Measurements from ENCODE around the gene MEF2A.

MEF2A gene

DNA sequence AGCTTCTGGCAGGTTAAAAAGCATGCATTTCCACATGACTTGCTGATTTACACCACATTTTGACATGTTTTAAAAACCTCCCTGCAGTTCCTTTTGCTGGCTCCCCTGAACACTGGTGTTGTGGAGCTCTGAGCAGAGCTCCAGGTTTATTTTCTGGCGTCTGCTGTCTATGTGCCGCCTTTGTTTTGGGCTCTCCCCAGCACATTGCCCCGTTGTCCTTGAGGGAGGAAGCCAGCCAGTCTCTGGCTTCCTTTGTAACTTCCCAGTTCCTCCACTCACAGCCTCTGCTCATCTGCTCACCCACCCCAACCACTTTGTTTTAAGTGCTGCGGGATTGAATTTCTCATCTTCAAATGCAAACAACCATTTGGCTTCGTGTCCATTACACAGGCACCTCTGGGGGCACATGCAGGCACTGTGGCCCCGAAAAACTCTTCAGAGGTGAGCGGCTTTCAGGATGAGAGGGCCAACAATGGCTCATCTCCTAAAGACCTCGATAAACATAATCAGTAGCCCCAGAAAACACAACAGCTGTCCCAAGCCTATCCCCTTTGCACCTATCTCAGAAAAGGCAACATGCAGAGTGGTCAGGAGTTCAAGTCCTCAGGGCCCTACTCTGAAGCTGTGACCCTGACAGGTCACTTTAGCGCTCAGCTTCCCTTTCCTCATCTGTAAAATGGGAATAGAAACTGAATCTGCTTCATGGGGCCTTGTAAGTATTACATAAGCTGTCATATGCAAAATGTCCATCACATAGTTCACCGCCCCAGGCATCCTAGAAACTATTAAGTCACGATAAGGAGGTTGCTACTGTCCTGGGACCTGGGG, 1.3 kb upstream of the MEF2A start:
- peak in 1 of 2 donors; percentile 64 for DNase-seq

DNA sequence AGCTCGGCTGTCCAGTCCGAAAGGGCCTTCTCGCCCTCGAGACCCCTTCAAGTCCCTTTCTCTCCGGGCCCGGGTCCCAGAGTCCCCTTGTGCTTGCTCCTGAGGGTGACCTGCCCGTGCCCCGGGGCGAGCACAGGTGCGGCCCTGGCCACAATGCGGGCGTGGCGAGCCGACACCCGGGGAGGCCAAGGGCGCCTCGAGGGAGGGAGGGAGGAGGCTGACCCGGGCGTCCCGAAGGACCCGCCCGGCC, 810 bp upstream of the MEF2A start:
- no peak for DNase-seq

DNA sequence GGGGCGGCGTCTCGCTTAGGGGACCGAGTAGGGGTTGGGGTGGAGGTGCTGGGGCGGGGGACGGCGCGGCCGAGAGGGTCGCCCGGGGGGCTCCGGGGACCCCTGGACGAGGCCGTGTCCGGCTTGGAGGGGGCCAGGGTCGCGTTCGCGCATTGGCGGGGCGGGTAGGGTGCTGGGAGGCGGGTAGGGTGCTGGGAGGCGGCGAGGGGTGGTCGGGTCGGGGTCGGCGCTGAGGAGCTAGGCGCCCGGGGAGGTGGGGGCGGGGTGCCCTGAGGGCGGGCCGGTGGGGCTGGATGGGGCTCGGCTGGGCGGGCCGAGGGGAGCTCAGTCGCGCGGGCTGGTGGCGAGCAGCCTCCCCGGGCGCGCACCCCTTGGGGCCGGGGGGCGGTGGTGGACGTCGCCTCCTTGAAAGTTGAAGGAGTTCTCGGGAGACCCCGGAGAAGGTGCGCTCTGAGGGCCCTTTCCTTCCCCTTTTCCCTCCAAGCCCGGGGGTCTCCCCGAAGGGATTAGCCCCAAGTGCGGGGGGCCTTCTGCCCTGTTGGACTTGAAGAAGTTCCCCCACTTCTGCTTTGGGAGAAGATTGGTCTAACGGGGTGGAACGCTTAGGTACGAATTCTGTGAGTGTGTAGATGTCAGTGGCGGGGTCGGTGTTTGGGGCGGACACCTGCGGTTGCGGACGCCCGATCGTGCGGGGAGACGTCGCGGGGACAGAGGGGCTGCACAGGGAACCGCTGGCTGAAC, 543 bp downstream of the MEF2A start:
- DNase-seq: peak; percentile 15 to 42

DNA sequence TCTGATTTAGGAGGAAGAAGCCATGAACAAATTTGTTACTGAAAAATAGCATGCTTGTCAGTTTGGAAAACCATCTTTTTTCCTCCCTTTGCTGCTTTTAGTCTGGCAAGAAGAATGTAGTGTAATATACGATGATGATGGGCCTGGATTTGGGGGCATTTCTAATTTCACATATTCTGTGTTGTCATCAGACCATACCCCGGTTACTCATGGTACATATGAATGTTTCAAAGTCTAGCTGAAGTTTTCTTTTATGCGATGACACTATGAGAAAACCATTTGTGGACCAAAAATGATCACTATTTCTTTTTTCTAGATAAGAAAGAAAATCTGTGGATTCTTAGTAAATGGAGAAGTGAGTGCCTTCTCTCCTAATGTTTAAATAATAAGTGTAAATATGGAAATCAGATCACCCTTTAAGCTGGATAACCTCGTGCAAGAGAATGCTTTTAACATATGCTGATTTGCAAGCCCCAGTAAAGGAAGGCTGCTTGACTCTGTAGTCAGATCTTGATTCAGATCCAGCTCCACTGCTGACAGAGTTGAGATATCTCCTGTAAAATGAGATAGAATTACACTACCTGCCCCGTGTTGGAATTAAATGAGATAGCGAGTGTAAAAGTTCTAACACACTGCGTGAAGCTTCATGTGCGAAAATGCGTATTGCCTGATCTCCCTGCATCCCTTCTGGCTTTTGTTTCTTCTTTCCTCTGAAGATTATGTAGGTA, 3.0 kb downstream of the MEF2A start:
- DNase-seq: no peak

DNA sequence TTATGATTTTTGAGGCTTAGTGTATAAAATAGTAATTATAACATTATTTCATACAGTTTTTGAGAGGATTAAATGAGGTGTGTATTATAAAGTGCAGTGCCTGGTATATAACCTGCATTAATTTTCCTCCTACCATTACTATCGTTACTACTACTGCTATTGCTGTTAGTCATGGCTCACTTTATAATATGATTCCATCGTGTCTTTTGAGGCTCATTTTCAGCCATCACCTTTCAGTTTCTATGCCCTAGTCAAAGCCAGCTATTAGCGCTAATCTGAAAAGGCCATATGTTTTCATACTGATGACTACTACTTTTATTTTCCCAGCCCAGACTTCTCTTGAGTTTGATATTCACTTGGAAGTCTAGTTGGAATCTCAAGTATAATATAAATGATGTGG, 5.5 kb downstream of the MEF2A start:
- DNase-seq: no peak

DNA sequence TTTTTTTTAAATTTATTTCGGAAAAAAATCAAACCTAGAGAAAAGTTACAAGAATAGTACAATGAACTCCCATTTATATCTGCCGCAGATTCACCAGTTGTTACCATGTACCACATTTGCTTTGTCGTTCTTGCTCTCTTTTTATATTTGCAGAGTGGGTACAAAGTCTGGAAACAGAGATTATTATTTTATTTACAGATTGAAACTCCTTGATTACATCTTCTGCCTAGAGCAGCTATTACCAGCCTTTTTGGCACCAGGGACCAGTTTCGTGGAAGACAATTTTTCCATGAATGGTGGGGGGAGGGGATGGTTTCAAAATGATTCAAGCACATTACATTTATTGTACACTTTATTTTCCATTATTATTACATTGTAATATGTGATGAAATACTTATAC, 8.3 kb downstream of the MEF2A start:
- no peak for DNase-seq

DNA sequence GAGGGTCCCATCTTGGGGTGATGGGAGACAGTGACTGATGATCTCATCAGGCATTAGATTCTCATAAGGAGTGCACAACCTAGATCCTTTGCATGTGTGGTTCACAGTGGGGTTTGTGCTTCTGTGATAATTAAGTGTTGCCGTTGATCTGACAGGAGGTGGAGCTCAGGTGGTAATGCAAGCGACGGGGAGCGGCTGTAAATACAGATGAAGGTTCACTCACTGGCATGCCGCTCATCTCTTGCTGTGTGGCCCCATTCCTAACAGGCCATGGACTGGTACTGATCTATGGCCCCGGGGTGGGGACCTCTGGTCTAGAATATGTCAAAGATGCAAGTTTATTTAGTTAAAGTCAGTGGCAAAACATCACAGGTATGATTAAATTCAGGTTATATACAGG, 8.7 kb downstream of the MEF2A start:
- DNase-seq: no peak

DNA sequence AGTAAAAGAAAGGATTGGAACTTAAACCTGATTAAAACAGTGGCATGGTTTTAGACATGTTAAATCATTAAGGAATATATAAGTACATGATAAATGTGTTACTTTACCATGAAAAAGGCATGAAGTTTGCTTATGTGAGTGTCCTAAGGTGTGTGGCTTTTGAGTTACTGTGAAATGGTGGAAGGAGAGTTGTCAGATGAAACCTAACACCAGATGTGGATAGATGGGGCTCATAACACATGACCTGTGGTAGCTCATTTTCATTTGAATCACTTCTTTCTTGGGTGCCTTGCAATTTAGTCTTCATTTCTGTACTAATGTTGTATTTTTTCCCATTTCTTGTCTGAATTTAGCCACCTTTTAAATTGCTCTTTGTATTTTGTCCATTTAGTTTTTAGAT, 13.0 kb downstream of the MEF2A start:
- DNase-seq: no peak

DNA sequence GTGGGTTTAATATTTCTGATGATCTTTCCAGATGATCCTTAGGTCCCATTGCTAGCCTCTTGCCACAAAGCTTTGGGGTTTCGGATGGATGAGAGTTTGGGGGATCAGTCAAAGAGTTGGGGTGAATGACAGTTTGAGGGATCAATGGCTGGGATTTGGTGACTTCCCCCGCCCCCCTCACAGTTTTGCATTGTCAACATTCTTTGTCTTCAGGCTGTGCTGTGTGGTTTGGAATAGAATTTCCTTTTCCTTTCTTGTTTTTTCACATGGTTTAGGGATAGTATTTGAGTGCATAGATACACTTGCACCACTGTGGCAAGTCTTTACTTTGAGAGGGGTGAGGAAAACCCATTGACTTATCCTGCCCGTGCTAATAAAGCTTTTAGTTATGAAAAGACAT, 14.3 kb downstream of the MEF2A start:
- no peak for DNase-seq

DNA sequence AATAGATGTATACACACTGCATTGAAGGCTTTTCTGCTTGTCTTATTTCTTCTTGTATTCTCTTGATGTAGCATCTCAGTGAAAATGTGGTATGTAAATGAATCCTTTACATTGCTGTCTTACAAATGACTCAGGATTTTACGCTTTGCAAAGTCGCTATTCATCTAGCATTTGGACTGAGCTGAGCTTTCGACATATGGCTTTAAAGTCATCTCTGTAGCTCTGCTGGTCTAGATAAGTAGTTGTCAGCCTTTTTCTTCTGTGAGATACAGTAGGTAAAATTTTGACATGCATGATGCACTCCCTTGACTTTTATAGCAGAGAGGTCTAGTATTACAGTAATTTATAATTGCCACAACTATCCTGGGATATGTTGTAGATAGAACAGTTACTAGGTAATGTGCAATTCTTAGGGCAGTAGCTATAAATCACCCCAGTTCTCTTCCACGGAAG, 16.8 kb downstream of the MEF2A start:
- DNase-seq: no peak

DNA sequence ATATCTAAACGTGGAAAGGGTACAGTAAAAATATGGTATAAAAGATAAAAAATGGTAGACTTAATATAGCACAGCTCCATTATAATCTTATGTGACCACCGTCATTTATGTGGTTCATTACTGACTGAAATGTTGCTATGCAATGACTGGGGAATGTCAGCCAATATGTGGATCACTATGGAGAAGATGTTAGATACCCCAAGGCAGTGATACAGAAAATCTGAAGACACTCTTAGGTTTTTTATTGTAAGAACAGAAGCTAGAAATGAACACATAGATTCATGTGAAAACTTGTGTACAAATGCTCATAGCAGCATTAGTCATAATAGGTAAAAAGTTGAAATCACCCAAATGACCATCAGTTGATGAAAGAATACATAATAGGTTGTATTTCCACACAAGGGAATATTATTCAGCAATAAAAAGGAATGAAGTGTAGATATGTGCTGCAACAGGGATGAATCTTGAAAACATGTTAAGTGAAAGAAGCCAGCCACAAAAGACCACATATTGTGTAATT, 18.4 kb downstream of the MEF2A start:
- DNase-seq: no peak

DNA sequence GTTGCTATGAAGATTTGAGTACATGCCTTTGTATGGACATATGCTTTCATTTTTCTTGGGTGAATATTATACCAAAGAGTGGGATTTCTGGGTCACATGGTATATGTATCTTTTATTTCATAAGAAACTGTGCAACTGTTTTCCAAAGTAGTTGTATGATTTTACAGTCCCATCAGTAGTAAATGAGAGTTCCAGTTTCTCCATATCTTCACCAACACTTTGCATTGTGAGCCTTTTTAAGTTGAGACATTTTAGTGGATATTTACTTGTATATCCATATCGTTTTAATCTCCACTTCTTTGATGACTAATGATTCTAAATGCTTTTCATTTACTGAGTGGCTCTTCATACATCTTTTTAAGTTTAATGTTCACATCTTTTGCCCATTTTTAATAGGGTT, 20.3 kb downstream of the MEF2A start:
- DNase-seq: no peak

DNA sequence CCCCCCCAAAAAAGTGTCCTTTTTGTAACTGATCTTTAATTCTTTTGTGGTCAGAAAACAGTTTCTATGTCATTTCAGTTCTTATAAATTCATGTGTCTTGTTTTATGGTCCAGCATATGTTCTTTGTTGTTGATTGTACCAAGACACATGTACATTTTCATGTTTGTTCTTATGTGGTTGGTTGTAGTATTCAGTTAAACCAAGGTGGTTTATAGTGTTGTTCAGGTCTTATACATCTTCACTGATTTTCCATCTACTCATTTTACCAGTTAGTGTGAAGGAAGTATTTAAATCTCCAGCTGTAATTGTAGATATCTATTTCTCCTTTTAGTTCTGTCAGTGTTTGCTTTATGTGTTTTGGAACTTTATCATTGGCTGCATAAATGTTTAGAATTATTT, 24.0 kb downstream of the MEF2A start:
- no peak for DNase-seq

DNA sequence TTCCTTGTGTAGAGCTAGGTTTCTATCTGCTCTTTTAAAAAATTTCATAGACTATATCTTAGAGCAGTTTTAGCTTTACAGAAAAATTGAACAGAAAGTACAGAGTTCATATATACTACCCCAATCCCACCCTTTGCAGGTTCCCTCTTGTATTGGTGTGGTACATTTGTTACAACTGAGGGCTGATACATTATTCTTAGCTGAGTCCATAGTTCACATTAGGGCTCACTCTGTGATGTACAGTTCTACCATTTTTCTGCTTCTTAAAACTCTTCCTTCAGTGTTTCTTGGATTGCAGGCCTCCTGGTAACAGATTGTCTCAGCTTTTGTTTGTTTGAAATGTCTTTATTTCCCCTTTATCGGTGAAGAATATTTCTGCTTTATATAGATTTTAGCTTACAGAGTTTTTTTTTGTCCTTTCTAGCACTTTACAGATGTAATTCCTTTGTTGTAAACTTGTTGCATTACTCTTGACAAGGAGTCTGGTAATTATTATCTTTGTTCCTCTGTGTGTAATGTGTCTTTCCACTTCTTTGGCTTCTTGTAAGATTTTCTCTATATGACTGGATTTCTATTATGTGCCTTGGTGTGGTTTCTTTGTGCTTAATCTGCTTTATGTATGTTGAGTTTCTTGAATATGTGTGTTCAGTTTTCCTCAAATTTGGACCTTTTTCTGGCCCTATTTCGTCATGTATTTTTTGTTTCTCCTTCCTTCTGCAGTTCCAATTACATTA, 25.3 kb downstream of the MEF2A start:
- no peak for DNase-seq

DNA sequence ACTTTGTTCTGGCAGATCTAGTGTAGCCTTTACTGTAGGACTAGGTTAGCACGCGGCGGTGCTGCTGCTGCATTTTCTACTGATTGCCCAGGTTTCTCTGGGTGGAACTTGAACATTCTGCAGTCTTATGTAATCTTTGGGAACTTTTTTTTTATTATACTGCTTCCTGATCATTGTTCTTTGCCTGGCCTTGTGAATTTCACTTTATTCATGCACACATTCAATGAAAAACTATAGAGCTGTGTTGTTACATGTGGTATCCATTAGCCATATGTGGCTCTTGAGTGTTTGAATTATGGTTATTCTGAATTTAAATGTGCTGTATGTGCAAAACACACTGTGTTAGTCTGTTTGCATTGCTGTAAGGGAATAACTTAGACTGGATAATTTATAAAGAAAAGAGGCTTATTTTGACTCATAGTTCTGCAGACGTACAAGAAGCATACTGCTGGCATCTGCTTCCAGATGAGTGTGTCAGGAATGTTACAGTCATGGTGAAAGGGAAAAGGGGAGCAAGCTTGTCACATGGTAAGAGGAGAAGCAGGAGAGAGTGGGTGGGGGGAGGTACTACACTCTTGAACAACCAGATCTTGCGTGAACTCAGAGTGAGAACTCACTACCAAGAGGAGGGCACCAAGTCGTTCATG, 26.5 kb downstream of the MEF2A start:
- DNase-seq: no peak

DNA sequence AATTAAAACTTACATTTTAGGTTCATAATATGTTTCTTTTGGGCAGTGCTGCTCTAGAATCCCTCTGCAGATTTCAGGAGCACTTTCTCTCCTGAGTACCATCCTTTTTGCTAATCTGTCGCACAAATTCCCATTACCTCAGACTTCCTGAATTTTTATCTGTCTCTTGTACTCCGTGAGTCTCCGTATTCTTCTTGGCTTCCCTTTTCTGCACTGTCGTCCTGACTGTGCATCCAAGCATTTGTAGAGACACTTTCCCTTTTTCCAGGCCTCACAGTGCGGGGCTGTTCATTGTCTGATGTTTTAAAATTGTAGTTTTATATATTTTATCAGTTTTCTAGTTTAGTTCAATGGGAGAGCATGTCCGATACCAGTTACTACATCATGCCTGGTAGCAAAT, 27.3 kb downstream of the MEF2A start:
- DNase-seq: no peak

DNA sequence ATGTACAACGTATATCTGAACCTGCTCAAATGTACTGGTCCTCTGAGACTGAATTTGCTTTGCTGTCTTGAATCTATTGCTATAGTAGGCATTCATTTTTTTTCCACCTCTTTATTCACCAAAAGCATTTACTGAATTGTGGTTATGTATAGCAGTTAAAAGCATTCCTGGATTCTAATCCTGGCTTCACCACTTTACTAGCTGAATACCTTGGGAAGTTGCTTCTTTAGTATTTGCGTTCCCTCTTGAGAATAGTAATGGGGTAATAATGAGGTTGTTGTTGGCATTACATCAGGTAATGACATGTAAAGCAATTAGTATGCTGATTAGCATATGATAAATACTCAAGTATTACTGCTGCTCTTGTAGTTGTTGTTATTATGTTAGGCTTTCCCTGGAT, 29.1 kb downstream of the MEF2A start:
- DNase-seq: no peak

DNA sequence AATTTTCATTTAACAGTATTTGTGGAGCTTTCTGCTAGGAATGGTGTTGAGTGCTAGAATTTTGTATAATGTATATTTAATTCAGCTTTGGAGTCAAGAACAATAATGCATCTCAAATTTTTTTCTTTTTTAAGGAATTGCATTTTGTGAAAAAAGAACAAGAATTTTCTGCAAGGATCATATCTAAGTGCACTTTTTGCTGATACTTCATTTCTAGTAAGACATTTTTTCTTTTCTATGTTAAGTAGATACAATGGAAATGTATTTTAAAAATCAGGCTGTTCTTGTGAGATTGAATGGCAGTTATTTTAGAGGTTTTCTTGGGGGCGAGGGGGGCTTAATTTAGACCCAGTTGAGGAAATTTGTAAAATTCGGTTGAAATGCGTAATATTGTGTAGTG, 32.5 kb downstream of the MEF2A start:
- DNase-seq: no peak

DNA sequence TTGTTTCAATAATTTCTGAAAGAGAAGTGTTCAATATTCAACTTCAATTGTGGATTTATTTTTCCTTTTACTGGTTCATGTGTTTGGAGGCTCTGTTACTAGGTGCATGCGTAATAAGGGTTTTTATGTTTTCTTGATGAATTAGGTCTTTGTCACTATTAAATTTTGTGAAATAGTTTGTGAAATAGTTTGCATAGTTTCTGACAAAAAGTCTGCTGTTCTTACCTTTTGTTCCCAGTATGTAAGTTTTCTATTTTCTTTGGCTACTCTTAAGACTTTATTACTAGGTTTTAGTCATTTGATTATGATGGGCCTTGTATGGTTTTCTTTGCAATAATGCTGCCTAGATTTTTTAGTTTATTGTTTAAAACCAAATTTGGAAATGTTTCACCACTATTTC, 38.0 kb downstream of the MEF2A start:
- DNase-seq: no peak

DNA sequence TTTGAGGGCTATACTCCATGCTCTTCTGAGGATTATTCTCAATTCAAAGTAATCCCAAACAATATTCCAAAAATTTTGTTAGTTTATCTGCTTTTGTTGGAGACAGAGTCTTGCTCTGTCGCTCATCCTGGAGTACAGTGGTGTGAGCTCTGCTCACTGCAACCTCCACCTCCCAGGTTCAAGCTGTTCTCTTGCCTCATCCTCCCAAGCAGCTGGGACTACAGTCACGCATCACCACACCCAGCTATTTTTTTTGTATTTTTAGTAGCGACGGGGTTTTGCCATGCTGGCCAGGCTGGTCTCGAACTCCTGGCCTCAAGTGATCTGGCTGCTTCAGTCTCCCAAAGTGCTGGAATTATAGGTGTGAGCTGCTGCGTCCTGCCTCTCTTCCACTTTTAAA, 39.1 kb downstream of the MEF2A start:
- no peak for DNase-seq

DNA sequence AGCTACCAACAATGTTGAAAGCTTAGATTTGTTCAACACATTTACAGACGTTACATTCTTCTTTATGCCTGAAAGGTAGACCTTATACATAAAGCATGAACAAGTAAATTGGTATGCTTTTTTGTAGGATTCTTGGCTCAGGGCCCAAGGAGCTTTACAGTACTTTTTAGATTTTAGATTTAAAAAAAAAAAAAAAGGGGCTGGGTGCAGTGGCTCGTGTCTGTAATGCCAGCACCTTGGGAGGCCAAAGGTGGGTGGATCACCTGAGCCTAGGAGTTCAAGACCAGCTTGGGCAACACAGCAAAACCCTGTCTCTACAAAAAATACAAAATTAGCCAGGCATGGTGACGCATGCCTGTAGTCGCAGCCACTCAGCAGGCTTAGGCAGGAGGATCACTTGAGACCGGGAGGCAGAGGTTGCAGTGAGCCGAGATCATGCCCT, 39.7 kb downstream of the MEF2A start:
- DNase-seq: no peak

DNA sequence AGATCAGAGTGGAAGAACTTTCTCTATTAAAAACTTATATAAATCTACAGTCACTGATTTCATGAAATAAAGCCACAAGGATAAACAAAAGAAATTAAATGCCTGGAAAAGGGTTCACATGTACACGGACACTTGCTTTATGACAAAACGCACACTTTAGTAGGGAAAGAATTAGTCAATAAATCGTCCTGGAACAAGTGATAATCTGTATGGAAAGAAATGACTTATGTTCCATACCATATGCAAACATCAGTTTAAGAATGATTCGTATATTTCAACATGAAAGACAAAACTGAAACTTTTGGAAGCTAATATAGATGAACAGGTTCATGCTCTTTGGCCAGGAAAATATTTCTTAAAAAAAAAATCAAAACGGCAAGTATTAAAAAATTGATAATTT, 40.2 kb downstream of the MEF2A start:
- DNase-seq: no peak

DNA sequence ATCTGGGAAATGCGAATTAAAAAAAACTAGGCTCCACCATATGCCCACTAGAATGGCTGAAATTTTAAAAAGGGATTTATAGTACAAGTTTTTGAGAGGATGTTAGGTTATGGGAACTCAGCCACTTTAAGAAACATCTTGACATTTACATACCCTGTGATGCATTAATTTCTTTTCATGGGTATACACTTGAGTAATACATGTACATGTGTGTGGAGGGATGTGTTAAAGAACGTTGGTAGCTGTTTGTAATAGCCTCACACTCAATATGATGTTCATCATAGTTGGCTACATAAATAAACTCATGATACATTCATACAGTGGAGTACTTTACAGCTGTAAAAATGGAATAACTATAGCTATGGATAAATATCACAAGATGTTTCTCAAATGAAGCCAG, 40.9 kb downstream of the MEF2A start:
- DNase-seq: no peak

Measured in bone marrow (tissue), 2 donors.